ENCODE results near the gene TNFRSF1A.
"Not testable (repeated sequence)": the region's sequence is repeated elsewhere in the genome, so short reads cannot be mapped to it uniquely, and the experiment has no call there.

The TNFRSF1A gene

GRCh38 chr12:6302621-6303020 lies 39.3 kb downstream of the TNFRSF1A start:
- no peak for DNase-seq

DNA sequence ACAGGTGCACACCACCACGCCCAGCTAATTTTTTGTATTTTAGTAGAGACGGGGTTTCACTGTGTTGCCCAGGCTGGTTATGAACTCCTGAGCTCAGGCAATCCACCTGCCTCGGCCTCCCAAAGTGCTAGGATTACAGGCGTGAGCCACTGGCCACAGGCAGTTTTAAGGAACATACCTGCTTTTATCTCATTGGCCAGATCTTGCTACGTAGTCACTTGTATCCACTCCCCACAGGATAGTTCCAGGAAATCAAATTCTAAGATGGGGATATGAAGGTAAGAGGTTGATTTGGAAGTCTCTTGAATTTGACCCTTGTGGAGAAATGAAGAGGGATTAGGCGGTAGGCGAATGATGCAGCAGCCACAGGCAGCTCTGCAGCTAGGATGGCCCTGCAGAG lies 40.2 kb downstream of the TNFRSF1A start:
- no peak for DNase-seq

DNA sequence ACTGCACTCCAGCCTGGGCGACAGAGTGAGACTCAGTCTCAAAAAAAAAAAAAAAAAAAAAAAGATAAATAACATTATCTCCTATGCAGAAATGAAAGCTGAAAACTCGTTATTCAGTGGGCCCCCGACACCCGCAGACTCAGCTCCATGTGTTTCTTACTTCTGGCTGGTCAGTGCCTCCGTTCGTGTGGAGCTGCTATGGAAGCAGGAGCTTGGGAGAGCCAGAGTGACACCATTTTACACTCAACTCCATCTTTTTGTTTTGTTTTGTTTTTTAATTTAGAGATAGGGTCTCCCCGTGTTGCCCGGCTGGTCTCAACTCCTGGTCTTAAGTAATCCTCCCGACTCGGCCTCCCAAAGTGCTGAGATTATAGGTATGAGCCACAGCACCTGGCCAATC lies 44.7 kb downstream of the TNFRSF1A start:
- no peak for DNase-seq

DNA sequence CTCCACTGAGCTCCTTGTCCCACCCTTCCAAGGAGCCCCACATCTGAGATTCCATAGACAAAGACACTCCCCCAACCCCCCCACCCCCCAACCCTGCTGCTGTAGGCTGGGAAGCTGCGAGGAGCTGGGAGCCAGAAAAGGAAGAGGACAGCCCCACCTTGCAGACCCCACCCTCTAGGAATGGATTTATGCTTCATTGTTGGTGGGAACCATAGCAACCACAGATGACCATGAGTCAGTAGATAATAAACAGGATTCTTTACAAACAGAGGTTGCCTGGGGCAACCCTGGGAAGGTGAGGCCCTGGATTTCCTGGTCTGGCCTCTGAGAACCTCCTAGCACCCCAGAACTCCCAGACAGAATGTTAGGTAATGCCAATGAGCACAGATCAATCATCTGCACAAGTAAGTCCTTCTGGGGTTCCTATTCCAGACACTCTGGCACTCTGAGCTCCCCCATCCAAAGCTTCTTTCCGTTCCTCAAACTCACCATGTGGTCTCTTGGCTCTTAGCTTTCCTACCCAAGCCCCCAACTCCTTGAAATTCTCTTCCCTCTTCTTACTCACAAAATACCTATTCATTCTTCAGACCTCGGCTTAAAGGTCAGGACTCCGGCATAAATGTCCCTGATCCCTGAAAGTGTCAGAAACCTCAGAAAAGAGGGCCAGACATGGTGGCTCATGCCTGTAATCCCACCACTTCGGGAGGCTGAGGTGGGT lies 46.6 kb downstream of the TNFRSF1A start:
- no peak for DNase-seq

DNA sequence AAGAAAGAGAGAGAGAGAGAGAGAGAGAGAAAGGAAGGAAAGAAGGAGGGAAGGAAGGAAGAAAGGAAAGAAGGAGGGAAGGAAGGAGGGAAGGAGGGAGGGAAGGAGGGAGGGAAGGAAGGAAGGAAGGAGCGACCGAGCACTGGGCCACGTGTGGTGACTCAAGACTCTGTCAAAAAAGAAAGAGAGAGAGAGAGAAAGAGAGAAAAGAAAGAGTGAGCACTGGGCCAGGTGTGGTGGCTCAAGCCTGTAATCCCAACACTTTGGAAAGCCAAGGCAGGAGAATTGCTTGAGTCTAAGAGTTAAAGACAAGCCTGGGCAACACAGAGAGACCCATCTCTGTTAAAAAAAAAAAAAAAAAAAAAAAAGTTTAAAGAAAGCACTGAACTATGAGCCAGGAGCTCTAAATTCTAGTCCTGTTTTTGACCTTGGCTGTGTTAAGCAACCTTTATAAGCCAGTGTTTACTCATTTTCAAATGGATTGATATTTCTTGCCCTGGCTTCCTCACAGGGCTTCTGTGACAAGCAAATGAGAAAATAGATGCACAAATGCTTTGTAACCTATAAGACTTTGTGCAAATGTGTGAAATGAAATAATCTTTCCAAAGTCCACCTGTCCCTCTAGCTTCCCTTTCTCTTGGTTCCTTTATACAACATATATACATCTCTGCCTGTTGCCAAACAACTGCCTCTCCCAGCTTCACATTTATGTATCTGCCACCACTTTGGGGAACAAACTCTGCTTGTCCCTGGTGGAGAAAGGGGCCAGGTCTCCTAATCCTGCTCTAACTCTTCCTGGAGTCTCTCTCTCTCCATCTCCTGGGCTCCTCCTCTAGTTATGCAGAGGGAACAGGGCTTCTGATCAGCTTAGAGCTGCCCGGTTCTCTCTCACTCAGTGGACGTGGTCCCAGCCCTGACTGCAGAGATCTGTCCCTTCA lies 47.5 kb downstream of the TNFRSF1A start:
- no peak for DNase-seq

DNA sequence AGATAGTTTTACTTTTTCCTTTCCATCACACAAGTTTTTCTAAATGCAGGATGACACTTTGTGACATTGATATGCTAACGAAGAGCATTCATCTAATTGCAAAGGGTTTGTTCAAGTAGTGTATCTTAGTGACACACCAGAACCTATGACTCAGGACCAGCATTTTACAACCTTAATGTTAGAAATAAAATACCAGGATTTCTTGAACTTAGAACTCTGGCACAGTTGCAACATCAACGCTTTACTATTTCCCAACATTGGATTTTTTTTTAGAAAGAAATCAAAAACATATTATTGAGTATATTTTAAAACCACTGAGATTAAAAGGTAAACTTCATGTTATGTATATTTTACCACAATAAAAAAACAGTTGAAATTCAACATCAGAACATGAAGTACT lies 49.3 kb downstream of the TNFRSF1A start:
- DNase-seq, result no peak

DNA sequence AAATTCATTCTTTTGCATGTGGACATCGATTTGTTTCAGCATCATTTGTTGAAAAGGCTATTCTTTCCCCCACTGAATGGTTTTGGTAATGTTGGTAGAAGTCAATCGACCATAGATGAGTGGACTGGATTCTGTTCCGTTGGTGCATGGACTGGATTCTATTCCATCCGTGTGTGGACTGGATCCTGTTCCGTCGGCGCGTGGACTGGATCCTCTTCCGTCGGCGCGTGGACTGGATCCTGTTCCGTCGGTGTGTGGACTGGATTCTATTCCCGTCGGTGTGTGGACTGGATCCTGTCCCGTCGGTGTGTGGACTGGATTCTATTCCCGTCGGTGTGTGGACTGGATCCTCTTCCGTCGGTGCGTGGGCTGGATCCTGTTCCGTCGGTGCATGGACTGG lies 52.0 kb downstream of the TNFRSF1A start:
- DNase-seq, result not testable (repeated sequence)

DNA sequence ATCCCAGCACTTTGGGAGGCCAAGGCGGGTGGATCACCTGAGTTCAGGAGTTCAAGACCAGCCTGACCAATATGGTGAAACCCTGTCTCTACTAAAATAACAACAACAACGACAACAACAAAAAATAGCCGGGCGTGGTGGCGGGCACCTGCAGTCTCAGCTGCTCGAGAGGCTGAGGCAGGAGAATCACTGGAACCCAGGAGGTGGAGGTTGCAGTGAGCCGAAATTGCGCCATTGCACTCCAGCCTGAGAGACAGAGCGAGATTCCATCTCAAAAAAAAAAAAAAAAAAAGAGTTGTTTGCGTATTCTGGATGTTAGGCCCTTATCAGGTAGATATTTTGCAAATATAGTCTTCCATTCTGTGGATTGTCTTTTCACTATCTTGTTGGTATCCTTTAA lies 52.8 kb downstream of the TNFRSF1A start:
- DNase-seq, result not testable (repeated sequence)

DNA sequence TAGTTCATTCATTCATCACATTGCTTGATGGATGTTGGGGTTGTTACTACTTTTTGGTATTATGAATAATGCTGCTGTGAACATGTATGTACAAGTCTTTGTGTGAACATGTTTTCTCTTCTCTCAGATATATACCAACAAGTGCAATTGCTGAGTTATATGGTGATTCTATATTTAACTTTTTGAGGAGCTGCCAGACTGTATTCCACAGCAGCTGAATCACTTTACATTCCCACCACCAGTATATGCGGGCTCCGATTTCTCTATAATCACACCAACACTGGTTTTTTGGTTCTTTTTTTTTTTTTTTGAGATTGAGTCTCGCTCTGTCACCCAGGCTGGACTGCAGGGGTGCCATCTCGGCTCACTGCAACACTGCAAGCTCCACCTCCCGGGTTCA lies 53.6 kb downstream of the TNFRSF1A start:
- DNase-seq, result no peak

DNA sequence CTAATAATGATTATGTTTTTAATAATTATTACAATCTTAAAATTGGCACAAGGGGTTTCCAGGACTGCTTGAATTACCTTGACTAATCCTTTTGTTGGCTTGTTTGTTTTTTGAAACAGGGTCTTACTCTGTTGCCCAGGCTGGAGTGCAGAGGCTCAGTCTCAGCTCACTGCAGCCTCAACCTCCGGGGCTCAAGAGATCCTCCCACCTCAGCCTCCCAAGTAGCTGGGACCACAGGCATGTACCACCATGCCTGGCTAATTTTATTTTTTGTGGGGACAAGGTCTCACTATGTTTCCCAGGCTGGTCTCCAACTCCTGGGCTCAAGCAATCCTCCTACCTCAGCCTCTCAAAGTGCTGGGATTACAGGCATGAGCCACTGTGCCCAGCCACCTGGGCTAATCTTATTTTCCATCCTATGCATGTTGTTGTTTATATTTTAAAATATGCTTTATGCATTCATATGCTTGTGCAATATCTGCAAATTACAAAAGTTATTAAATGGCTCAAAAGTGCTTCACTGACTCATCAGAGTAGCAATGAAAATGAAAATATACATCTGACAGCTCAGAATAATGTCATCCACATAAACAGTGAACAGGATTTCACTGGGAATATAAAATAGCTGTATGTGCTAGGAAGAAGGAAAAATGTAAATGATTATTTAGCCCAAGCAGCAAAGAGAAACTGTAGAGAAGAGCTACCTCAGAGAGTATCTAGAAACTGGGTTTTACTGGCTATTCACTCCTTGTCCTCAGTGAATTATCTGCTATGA lies 56.2 kb downstream of the TNFRSF1A start:
- no peak for DNase-seq

DNA sequence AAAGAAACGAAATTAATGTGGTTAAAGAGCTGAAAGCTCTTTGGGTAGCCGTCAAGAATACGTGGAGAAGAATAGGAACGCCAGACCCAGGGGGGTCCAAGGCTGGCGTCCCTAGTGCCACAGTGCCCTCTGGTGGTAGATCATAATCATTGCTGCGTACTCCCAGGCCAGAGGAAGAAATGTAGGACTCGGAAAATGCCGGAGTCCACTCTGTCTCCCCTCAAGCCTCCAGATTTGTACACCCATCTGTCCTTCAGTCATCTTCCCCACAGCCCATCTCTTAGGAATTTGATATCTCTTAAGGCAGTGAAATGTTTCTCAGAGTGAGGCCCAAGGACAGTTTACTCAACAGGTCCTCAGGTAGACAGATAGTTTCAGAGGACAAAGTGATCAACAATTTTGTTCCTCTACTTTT lies 56.8 kb downstream of the TNFRSF1A start:
- peak; percentile 46 for DNase-seq

GRCh38 chr12:6284273-6284672 lies 57.6 kb downstream of the TNFRSF1A start:
- no peak for DNase-seq

DNA sequence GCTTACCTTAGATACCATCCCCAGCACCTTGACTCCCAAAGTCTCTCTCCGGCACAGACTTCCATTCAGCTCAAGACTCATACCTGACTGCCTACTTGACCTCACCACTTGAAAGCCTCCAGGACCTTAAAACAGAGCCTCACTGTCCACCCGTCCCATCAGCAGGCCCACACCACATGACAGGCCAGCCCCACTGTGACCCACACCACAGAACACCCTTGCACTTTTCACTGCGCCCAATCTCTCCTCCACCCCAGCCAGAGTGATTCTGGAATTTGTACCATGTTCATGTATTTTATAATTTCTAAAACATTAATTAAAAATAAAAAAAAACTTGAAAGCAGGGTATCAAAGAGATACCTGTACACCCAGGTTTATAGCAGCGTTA lies 59.4 kb downstream of the TNFRSF1A start:
- no peak for DNase-seq

DNA sequence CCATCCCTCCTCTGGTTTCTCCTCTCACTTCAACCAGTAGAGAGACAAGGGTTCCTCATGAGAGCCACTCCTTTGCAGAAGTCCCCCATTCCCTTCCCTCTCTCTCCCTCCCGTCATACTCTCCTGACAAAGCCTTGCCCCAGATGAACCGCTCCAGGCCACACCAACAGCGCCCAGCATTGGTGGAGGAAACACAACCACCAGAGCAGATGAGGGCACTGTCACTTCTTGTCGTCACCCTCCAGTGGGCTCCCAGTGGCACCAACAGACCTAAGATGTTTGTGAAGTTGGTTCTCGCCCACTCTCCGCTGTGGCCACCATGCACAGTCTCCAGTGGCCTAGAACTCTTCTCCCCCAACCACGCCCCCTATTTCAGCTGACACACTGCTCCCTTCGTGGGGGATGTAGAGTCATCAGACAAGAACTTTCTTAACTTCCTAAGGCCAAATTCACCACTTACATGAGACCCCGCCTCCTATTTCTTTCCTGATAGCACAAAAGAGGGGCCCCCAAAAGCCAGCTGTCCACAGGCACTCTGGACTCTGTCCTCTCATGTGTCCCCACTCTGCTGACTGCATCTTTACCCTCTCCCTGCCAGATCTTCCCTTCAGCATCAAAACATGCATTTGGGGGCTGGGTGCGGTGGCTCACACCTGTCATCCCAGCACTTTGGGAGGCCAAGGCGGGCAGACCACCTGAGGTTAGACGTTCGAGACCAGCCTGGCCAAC lies 60.6 kb downstream of the TNFRSF1A start:
- no peak for DNase-seq

DNA sequence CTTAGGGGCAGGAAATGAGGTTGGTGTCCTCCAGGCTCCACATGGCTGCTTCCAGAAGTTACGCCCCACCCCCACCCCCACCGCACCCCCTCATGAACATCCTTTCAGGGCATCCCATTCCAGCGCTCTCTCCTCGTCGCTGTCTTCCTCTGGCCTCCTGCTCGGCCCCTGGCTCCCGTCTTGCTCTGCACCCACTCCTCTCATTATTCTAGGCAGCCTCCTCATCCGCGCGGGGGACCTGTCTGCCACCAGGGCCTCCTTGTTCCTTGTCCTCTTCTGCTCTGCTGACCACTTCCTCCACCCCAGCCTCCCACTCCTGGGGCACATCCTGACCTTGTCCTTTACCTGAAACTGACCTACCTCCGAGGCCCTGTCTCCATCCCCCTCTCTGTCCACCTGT lies 61.2 kb downstream of the TNFRSF1A start:
- no peak for DNase-seq

- DNase-seq, result no peak
Measured at GRCh38 chr12:6280053-6280469, 61.8 kb downstream of the TNFRSF1A start.

DNA sequence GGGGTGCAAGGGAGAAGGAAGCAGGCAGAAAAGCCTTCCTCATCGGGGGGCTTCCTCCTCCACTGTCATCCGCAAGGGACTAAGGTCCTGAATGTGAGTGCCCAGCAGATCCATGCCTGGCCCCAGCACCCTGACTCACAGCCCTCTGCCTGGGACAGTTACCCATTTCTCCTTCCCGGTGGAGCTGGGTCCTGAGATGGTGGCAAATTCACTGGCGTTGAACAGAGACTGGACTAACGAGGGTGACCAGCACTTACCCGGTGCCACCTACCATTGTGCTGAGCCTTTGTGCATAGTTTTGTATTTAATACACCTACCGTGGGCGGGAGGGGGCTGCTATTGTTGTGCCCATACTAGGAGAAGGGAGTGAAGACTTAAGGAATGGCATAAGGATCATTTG lies 62.2 kb downstream of the TNFRSF1A start:
- no peak for DNase-seq

DNA sequence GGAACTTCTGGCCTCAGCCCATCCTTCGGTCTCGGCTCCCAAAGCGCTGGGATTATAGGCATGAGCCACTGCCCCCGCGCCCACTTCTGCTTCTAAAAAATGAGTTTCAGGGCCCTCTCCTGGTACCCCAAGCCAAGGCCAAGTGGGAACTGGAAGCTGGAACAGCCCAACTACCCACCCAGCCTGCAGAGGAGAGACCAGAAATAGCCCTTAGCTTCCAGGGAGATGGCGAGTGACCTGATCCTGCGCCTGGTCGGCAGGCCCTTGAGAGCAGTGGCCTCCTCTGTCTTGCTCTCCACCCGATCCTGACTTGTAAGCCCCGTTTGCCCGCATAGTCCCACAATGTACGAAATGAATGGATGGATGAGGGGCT lies 62.6 kb downstream of the TNFRSF1A start:
- no peak for DNase-seq

Measured in activated naive CD4-positive, alpha-beta T cell treated with anti-CD3 and anti-CD28 coated beads, Interleukin-2, amount 50 U/mL, for 16 hours (primary cell).